Neural cell (in vitro differentiated cells): ENCODE results near the gene ARMC9. TPM values are rescaled to one million over a fixed set of nuclear protein-coding genes. Genes with fewer than 3 reads are reported as not detected.

Experiments used
- H2AFZ ChIP-seq: fragments of 200-600, 300-800 bp; sonication (generic), shearing (Covaris generic); 2 replicates; pipeline ENCODE4 v1.6.0; 2014; ENCODE audit warnings: low read depth, mild to moderate bottlenecking, antibody characterized with exemption, low read length, moderate library complexity
- H3F3A ChIP-seq: fragments of 200-600 bp; shearing (Covaris generic); 2 replicates; pipeline ENCODE4 v1.6.1; 2016; ENCODE audit warnings: mild to moderate bottlenecking, moderate library complexity, mixed read lengths, antibody characterized with exemption, low read length; ENCODE audit not compliant: insufficient read depth, poor library complexity, severe bottlenecking
- H3K27ac ChIP-seq: fragments of 200-600, 300-800 bp; sonication (generic), shearing (Covaris generic); 2 replicates; pipeline ENCODE4 v1.5.1; 2014; ENCODE audit warnings: mild to moderate bottlenecking, low read length, moderate library complexity
- H3K27me3 ChIP-seq: fragments of 300-800, 200-600 bp; sonication (generic), shearing (Covaris generic); 2 replicates; pipeline ENCODE4 v1.6.0; 2014; ENCODE audit warnings: mild to moderate bottlenecking, low read depth, low read length, moderate library complexity; ENCODE audit not compliant: insufficient read depth
- H3K36me3 ChIP-seq: fragments of 300-800, 200-600 bp; sonication (generic), shearing (Covaris generic); 2 replicates; pipeline ENCODE4 v1.5.1; 2014; ENCODE audit warnings: mild to moderate bottlenecking, antibody characterized with exemption, low read length, moderate library complexity; ENCODE audit not compliant: insufficient read depth
- H3K4me2 ChIP-seq: fragments of 300-800, 200-600 bp; sonication (generic), shearing (Covaris generic); 2 replicates; pipeline ENCODE4 v1.6.0; 2014; ENCODE audit warnings: mild to moderate bottlenecking, low read length
- H3K4me3 ChIP-seq: fragments of 300-800, 200-600 bp; sonication (generic), shearing (Covaris generic); 2 replicates; pipeline ENCODE4 v1.5.1; 2014; ENCODE audit warnings: mild to moderate bottlenecking, low read length, moderate library complexity
- H3K79me2 ChIP-seq: fragments of 200-600 bp; shearing (Covaris generic); replicated peaks from 2 replicates; pipeline ENCODE4 v1.6.0; 2014; ENCODE audit warnings: mild to moderate bottlenecking, low read length, moderate library complexity; ENCODE audit not compliant: insufficient read depth
- H3K9ac ChIP-seq: fragments of 300-800, 200-600 bp; sonication (generic), shearing (Covaris generic); 2 replicates; pipeline ENCODE4 v1.6.1; 2016; ENCODE audit warnings: mild to moderate bottlenecking, low read length, mixed read lengths
- H3K9me2 ChIP-seq: fragments of 200-600 bp; shearing (Covaris generic); 2 replicates; pipeline ENCODE4 v1.6.1; 2016; ENCODE audit warnings: mild to moderate bottlenecking, low read length, mixed read lengths; ENCODE audit not compliant: insufficient read depth
- H3K9me3 ChIP-seq: fragments of 200-600, 300-800 bp; sonication (generic), shearing (Covaris generic); 2 replicates; pipeline ENCODE4 v1.6.1; 2016; ENCODE audit warnings: mild to moderate bottlenecking, mixed run types, low read length, moderate library complexity, mixed read lengths
- H4K20me1 ChIP-seq: fragments of 200-600 bp; shearing (Covaris generic); 2 replicates; pipeline ENCODE4 v1.6.1; 2016; ENCODE audit warnings: mild to moderate bottlenecking, mixed run types; ENCODE audit not compliant: insufficient read depth
- EP300 ChIP-seq: fragments of 450-650 bp; conservative IDR thresholded peaks from 2 replicates; pipeline ENCODE4 v1.6.1; 2014; ENCODE audit warnings: antibody characterized with exemption, mild to moderate bottlenecking, moderate library complexity; ENCODE audit not compliant: poor library complexity, severe bottlenecking
- EZH2 ChIP-seq: fragments of 200-600, 300-800 bp; shearing (Covaris generic), sonication (generic); IDR thresholded peaks from 2 replicates; pipeline ENCODE4 v1.6.1; 2014; ENCODE audit warnings: antibody characterized with exemption, low read length, borderline replicate concordance, mild to moderate bottlenecking; ENCODE audit not compliant: insufficient read depth, poor library complexity, severe bottlenecking
- MXI1 ChIP-seq: fragments of 450-650 bp; conservative IDR thresholded peaks from 2 replicates; pipeline ENCODE4 v1.6.1; 2014; ENCODE audit warnings: antibody characterized with exemption, mild to moderate bottlenecking; ENCODE audit not compliant: poor library complexity, severe bottlenecking
- POLR2AphosphoS5 ChIP-seq: IDR thresholded peaks from 2 replicates; pipeline ENCODE4 v1.6.1; 2012
- RAD21 ChIP-seq: fragments of 450-650 bp; conservative IDR thresholded peaks from 2 replicates; pipeline ENCODE4 v1.6.1; 2014; ENCODE audit warnings: antibody characterized with exemption, mild to moderate bottlenecking, moderate library complexity
- REST ChIP-seq: IDR thresholded peaks from 2 replicates; pipeline ENCODE4 v1.6.1; 2012; ENCODE audit warnings: borderline replicate concordance
- SMC3 ChIP-seq: fragments of 450-650 bp; conservative IDR thresholded peaks from 2 replicates; pipeline ENCODE4 v1.6.1; 2014; ENCODE audit warnings: antibody characterized with exemption, mild to moderate bottlenecking, moderate library complexity; ENCODE audit not compliant: poor library complexity
- TAF1 ChIP-seq: IDR thresholded peaks from 2 replicates; pipeline ENCODE4 v1.6.1; 2012; ENCODE audit warnings: low read depth
- polyA plus RNA-seq: library from polyadenylated mRNA; depleted of rRNA; stranded (reverse); fragments of >200 nt; gene quantifications from 2 replicates; pipeline ENCODE4 v1.2.3, GENCODE V29; 2014
- TF ChIP-seq, protein P1 (sequence below): fragments of 450-650 bp; IDR thresholded peaks from 2 replicates; pipeline ENCODE4 v1.5.1; 2014; ENCODE audit warnings: antibody characterized with exemption, mild to moderate bottlenecking, moderate library complexity; ENCODE audit not compliant: poor library complexity, severe bottlenecking

The ARMC9 gene
- polyA plus RNA-seq, 1 donor from 2014 or later = 13.9 TPM

- H3K4me2 ChIP-seq = no peak overlapping the region
- TF ChIP-seq POLR2AphosphoS5 = no peak
- TF ChIP-seq EP300 = no peak
- TF ChIP-seq SMC3 = no peak
- no peak for TF ChIP-seq EZH2
- TF ChIP-seq TAF1 = no peak
- no peak for TF ChIP-seq MXI1
- H3K9me2 ChIP-seq = no peaks in the 10 kb centered on the region
- no peak overlapping the region for H3K4me3 ChIP-seq
- H4K20me1 ChIP-seq = no peaks in the 10 kb centered on the region
- H3K27me3 ChIP-seq = no peaks in the 10 kb centered on the region
- no peaks in the 10 kb centered on the region for H3F3A ChIP-seq
- H3K9me3 ChIP-seq = no peaks in the 10 kb centered on the region
- no peaks in the 10 kb centered on the region for H3K79me2 ChIP-seq
- H3K36me3 ChIP-seq = no peaks in the 10 kb centered on the region
- H3K9ac ChIP-seq = no peak overlapping the region
- no peak overlapping the region for H3K27ac ChIP-seq
- H2AFZ ChIP-seq = no peak overlapping the region
These were observed 138.3 kb downstream of the ARMC9 start for GRCh38 chr2:231336700-231337099.

- H3K9ac ChIP-seq = no peak overlapping the region
- no peaks in the 10 kb centered on the region for H3K9me3 ChIP-seq
- H3K9me2 ChIP-seq = no peaks in the 10 kb centered on the region
- H3F3A ChIP-seq = no peaks in the 10 kb centered on the region
- no peak for TF ChIP-seq TAF1
- H3K4me2 ChIP-seq = no peak overlapping the region
- H3K36me3 ChIP-seq = no peaks in the 10 kb centered on the region
- H4K20me1 ChIP-seq = no peaks in the 10 kb centered on the region
- no peak overlapping the region for H3K27ac ChIP-seq
- no peak overlapping the region for H3K4me3 ChIP-seq
- no peaks in the 10 kb centered on the region for H3K27me3 ChIP-seq
- no peak overlapping the region for H2AFZ ChIP-seq
- H3K79me2 ChIP-seq = no peaks in the 10 kb centered on the region
These were observed 139.7 kb downstream of the ARMC9 start for GRCh38 chr2:231337807-231338759.

DNA sequence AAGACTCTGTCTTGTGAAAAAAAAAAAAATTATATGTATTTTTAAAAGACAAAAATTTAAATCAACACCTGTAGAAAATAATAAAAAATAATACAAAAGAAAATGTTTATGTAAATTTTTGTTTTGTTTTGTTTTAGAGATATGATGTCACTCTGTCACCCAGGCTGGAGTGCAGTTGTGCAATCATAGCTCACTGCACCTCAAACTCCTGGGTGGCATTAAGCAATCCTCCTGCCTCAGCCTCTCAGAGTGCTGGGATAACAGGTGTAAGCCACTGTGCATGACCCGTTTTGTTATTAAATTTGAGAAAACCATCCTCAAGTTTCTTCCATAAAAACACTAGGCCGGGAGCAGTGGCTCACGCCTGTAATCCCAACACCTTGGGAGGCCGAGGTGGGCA is 140.9 kb downstream of the ARMC9 start:
- H3K27me3 ChIP-seq = no peaks in the 10 kb centered on the region
- no peak overlapping the region for H3K27ac ChIP-seq

More for the DNA sequence above, 140.9 kb downstream of the ARMC9 start:
- no peak overlapping the region for H3K4me2 ChIP-seq
- H3K9me3 ChIP-seq = no peaks in the 10 kb centered on the region
- H3K9ac ChIP-seq = no peak overlapping the region
- no peak overlapping the region for H2AFZ ChIP-seq
- TF ChIP-seq EZH2 (no peak), SMC3 (no peak), MXI1 (no peak), RAD21 (no peak), POLR2AphosphoS5 (no peak), TAF1 (no peak), EP300 (no peak), REST (no peak)
- TF ChIP-seq, protein P1, sequence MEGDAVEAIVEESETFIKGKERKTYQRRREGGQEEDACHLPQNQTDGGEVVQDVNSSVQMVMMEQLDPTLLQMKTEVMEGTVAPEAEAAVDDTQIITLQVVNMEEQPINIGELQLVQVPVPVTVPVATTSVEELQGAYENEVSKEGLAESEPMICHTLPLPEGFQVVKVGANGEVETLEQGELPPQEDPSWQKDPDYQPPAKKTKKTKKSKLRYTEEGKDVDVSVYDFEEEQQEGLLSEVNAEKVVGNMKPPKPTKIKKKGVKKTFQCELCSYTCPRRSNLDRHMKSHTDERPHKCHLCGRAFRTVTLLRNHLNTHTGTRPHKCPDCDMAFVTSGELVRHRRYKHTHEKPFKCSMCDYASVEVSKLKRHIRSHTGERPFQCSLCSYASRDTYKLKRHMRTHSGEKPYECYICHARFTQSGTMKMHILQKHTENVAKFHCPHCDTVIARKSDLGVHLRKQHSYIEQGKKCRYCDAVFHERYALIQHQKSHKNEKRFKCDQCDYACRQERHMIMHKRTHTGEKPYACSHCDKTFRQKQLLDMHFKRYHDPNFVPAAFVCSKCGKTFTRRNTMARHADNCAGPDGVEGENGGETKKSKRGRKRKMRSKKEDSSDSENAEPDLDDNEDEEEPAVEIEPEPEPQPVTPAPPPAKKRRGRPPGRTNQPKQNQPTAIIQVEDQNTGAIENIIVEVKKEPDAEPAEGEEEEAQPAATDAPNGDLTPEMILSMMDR = no peak
- no peaks in the 10 kb centered on the region for H3K9me2 ChIP-seq
- H3F3A ChIP-seq = no peaks in the 10 kb centered on the region
- no peaks in the 10 kb centered on the region for H3K36me3 ChIP-seq
- H4K20me1 ChIP-seq = no peaks in the 10 kb centered on the region
- H3K79me2 ChIP-seq = no peaks in the 10 kb centered on the region
- no peak overlapping the region for H3K4me3 ChIP-seq
